GM19468 (cell line): Measurements from ENCODE around the gene PLCD1.
A peak's percentile ranks its signal among the peaks of the same experiment; 100 is the strongest.

ENCODE experiments used
- ATAC-seq: cut with Tn5 transposase; IDR thresholded peaks from one replicate; pipeline ENCODE4 v1.9.1; 2021; ENCODE audit warnings: mild to moderate bottlenecking, moderate library complexity, moderate number of reproducible peaks; ENCODE audit not compliant: unreplicated experiment; ENCODE audit errors: extremely low read depth

PLCD1 gene

DNA sequence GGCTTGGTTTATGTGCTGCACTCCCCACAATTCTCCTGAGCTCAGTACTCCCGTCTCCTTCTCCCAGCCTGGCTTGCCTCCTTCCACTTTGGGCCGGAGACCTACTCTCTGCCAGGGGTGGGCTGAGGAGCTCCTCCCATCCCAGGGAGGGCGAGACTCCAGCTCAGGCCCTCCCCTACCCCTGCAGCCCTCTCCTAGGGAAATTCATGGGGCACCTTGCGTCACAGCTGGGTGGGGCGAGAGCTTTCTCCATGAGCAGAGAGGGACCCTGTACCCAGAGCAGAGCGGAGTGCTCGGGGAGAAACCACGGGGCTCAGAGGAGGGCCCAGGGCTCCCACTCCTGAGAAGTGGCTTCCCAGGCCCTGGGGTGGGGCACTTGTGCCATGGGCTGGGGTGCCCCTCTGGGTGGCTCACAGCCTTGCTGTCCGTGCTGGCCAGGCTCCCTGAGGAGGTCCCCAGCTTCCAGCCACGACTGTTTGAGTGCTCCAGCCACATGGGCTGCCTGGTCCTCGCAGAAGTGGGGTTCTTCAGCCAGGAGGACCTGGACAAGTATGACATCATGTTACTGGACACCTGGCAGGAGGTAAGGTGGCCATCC lies 25.5 kb downstream of the PLCD1 start:
- no peak for ATAC-seq

- ATAC-seq: no peak
These were observed 26.0 kb downstream of the PLCD1 start for GRCh38 chr3:38003371-38003816.

DNA sequence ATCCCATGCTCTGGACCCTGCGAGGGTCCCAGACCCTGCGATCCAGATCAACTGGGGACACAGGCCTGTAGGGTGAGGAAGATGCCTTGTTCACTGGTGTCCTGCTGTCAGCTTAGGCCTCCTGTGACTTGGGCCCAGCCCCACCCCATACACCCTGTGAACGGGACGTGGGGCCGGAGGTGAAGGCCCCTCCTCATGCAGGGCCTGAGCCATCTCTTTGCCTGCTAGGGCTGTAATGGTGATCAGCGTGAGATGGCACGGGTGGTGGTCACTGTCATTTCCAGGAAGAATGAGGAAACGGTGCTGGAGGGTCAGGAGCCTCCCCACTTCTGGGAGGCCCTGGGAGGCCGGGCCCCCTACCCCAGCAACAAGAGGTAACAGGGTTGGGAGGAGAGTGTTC lies 26.5 kb downstream of the PLCD1 start:
- no peak for ATAC-seq

DNA sequence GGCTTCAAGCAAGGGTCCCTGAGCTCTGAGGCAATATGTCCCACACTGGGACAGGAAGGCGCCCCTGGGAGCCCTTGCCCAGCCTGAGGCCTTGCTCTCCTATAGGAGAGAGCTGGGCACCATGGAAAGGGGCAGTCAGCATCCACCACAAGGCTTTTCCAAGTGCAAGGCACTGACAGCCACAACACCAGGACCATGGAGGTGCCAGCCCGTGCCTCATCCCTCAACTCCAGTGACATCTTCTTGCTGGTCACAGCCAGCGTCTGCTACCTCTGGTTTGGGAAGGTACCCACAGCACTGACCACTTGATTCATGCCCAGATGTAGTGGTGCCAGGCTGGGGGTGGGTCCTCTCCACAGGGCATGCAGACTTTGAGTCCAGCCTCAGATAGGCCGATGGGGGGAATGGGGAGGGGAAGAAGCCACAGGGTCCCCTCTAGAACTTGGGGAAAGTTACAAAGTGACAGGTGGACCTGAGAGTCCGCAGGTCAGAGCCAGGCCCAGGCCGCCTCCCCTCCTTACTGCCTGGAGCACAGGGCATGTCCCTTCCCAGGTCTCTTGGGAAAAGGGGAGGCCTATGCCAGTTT lies 27.1 kb downstream of the PLCD1 start:
- no peak for ATAC-seq

- no peak for ATAC-seq
These were observed 27.9 kb downstream of the PLCD1 start for GRCh38 chr3:38001456-38002081.

DNA sequence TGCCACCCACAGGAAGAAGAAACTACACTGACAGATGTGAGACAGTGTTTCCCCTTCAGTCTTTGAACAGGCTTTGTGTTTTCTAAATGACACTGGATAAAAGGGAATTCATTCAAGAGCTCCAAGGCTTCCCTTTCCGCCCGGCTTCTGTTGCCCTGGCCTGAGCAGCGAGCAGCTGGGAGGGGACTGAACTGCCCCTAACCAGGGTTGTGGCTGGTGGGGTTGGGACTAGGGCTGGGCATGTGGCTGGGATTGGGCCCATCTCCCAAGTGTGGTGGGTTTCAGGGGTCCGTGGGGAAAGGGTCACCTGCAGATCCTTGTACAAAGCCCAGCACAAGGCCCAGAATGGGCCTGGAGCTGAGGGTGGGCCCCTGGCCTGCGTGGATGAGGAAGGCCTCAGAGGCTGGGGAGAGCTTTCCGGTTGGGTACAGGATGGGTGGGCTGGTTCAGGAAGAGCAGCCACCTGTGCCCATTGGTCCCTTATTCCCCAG lies 28.4 kb downstream of the PLCD1 start:
- no peak for ATAC-seq

DNA sequence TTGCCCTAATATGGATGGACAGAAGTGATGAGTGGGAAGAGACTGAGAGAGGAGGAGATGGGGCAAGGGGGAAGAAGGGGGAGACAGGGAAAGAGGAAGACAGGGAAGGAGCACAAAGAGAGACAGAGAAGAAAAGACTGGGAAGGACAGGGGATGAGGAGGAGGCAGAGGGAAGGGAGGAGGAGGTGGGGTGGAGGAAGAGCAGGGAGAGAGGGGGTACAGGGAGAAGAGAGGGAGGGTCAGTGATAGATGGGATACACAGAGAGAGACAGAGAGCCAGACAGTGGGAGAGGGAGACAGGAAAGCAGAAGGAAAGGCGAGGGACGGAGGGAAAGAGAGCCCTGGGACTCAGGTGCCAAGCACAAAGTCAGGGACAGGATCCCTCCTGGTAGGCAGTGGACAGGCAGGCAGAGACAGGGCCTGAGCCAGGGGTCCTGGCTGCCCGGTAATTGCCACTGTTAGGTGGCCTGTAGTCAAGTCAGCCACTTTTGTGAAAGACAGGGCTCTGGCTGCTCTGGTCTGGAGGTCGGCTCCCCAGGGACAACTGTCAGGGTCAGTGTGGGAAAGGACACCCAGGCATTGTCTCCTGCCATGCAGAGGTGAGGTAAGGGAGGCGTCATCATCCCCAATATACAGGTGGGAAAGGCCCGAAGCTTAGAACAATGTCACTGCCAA lies 29.1 kb downstream of the PLCD1 start:
- ATAC-seq: no peak

- ATAC-seq: no peak
These were observed 29.6 kb downstream of the PLCD1 start for GRCh38 chr3:37999836-38000235.

DNA sequence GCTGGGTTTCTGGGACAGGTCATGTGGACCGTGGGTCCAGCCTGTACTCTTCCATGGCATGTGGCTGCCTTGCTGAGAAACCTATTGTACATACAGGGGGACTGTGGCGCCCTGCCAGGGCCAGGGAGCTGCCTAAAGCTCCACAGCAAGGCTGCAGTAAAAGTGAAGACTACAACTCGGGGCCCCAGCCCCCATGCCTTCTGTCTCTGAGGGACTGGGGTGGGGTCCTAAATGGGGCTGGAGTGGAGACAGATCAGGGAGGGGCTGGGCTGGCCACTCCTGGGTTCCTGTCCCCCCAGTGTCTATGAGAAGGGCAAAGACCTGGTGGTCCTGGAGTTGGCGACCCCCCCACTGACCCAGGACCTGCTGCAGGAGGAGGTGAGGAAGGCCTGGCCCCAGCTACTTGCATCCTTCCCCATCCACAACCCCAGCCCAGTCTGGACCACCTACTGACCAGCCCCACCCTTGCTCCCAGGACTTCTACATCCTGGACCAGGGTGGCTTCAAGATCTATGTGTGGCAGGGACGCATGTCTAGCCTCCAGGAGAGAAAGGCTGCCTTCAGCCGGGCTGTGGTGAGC lies 31.6 kb downstream of the PLCD1 start:
- no peak for ATAC-seq

- no peak for ATAC-seq
These were observed 32.1 kb downstream of the PLCD1 start for GRCh38 chr3:37997342-37997741.

DNA sequence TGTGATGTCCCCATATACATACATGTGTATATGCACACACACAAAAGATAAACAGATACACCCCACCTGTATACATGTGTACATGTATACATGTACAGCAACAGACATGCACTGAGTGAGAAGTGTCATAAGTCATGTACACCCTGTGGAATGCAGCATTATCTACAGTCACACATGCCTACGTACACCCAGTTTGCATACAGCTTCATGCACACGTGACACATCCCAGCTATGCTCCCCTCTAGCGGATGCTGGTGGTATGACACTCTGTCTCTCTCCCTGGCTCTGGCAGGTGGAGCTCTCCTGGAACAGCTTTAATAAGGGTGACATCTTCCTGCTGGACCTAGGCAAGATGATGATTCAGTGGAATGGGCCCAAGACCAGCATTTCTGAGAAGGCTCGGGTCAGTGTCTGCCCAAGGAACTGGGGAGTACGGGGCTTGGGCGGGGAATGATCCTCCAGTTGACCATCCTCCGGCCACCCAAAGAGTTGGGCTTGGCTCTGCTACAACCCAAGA lies 32.6 kb downstream of the PLCD1 start:
- ATAC-seq: peak; percentile 39

DNA sequence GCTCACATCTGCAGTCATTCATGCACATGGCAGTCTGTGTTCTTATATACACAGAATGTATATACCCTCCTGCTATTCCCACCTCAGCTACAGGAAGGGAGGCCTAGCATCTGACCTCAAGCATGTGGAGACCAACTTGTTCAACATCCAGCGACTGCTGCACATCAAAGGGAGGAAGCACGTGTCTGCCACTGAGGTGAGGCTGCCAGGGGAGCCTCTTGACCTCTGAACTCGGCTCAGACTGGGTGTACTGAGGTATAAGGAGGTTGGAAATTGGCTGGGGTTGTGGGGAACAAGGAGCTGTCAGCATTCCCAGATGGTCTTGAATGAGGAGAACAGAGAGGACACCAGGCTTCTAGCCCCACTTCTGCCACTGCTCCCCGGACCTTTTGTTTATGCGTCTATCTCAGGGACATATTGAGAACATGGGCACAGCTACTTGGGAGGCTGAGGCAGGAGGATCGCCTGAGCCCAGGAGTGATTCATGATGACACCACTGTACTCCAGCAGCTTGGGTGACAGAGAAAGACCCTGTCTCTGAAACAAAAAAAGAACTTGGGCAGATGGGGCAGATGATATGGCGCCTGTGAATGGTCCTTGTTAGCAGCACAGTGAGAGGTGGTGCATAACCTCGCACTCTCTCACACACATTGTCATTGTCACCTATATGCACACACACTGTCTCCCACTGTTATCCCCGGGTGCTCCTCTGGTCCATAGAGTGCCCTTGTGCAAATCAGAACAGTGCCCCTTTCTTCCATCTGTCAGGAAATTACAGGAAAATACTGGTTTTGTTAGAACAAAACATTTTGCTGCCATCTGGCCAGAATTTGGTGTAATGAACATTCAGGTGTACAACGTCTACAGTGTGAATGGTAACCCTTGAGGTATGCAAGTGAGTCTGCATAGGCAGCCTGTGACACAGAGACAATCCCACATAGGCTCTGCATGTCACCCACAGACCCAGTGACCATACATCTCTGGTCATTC lies 33.5 kb downstream of the PLCD1 start:
- ATAC-seq: no peak

DNA sequence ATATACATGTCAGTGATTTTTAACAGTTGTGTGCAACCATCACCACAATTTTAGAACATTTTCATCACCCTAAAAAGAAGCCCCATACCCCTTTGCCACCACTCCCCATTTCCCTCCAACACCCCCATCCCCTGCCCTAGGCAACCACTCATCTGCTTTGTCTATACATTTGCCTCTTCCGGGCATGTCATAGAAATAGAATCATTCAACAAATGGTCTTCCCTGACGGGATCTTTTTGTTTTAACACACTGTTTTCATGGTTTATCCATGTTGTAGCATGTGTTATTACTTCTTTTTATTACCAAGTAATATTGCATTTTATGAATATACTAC lies 34.8 kb downstream of the PLCD1 start:
- ATAC-seq: no peak

DNA sequence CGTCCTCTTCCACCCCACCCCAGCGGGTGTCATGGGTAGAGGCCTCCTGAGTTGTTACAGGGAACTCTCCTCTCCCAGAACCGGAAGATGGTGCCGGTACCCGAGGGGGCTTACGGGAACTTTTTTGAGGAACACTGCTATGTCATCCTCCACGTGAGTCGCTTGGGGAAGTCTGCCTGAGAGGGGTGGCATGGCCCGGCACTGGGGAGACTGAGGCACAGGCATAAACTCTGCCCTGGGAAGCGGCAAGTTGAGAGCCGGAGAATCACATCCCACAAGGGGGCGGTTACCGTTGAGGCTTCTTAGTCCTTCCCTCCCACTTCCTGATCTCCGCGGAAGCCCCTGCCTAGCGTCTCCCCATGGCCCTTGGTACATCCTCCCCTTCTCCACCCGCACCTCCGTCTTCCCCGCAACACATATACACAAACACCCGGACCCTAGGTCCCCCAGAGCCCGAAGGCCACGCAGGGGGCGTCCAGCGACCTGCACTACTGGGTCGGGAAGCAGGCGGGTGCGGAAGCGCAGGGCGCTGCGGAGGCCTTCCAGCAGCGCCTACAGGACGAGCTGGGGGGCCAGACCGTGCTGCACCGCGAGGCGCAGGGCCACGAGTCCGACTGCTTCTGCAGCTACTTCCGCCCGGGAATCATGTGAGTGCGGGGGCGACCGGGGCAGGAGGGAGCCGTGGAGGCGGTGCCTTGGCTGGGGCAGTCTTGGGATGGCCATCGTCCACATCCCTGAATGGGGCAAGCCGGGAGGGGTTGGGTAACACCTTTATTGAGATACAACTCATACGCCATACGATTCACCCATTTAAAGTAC lies 35.4 kb downstream of the PLCD1 start:
- ATAC-seq: peak; percentile 50

DNA sequence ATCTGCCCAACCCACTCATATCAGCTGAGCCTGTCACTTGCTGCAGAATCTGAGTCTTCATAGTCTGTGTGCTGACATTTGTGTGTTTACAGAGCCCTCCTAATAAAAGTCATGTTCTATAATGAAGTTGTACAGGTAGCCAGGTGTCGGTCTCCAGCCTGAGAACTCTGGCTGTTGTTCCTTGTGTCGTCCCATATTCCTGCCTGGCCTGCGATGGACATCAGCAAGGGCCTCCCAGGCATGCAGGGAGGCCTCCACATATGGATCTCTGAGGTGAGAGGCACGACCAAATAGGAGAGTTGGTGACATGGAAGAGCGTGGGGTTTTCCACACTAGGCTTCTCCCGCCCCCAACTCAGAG lies 36.0 kb downstream of the PLCD1 start:
- ATAC-seq: no peak

GRCh38 chr3:37993067-37993455 lies 36.4 kb downstream of the PLCD1 start:
- ATAC-seq: no peak

GRCh38 chr3:37992271-37993066 lies 37.0 kb downstream of the PLCD1 start:
- no peak for ATAC-seq

- no peak for ATAC-seq
These were observed 37.6 kb downstream of the PLCD1 start for GRCh38 chr3:37991823-37992222.
